WTC11 (cell line): ENCODE data around the gene GRM3. TPM values are rescaled to one million over a fixed set of nuclear protein-coding genes. Genes with fewer than 3 reads are reported as not detected.

ENCODE experiments used
- ATAC-seq: fragments of 200-7000 bp; cut with Tn5 transposase; 2 replicates; pipeline ENCODE4 v1.10.0; 2021; ENCODE audit warnings: mild to moderate bottlenecking, moderate library complexity
- CTCF ChIA-PET: fragments of 300-600 bp; sonication (Branson Sonifier 250); formaldehyde crosslinking; loops from one replicate; lab custom pipeline; 2021; ENCODE audit warnings: antibody characterized with exemption; lab: Charles Lee
- POLR2A ChIA-PET: fragments of 350-600 bp; sonication (Branson Sonifier 250); formaldehyde crosslinking; loops from one replicate; lab custom pipeline; 2021; ENCODE audit warnings: antibody characterized with exemption; lab: Charles Lee
- DNase-seq: peaks from one replicate; pipeline ENCODE4 v3.0.0; 2021; ENCODE audit warnings: low spot score
- H3K27ac Mint-ChIP-seq: 2 replicates; pipeline ENCODE4 v1.8.0; 2021; ENCODE audit warnings: mixed read lengths
- H3K27me3 Mint-ChIP-seq: 2 replicates; pipeline ENCODE4 v1.8.0; 2021; ENCODE audit warnings: low read depth, mild to moderate bottlenecking, moderate library complexity, mixed read lengths
- H3K36me3 Mint-ChIP-seq: 2 replicates; pipeline ENCODE4 v1.8.0; 2021; ENCODE audit warnings: mixed read lengths
- H3K4me1 Mint-ChIP-seq: 2 replicates; pipeline ENCODE4 v1.8.0; 2022; ENCODE audit warnings: mixed read lengths
- H3K4me3 Mint-ChIP-seq: 2 replicates; pipeline ENCODE4 v1.8.0; 2021; ENCODE audit warnings: mild to moderate bottlenecking, moderate library complexity, mixed read lengths
- H3K9me3 Mint-ChIP-seq: 2 replicates; pipeline ENCODE4 v1.8.0; 2021; ENCODE audit warnings: mixed read lengths
- GABPB1 ChIP-seq: sonication (generic); formaldehyde crosslinking; IDR thresholded peaks from 2 replicates; pipeline ENCODE4 v1.8.1; 2023; ENCODE audit warnings: mild to moderate bottlenecking, missing genetic modification reagents
- JUN ChIP-seq: sonication (generic); formaldehyde crosslinking; IDR thresholded peaks from 2 replicates; pipeline ENCODE4 v1.8.0; 2023; ENCODE audit warnings: mild to moderate bottlenecking, missing genetic modification reagents
- KAT7 ChIP-seq: sonication (generic); formaldehyde crosslinking; IDR thresholded peaks from 2 replicates; pipeline ENCODE4 v1.8.1; 2023; ENCODE audit warnings: missing genetic modification reagents, mild to moderate bottlenecking, borderline replicate concordance
- MYBL2 ChIP-seq: sonication (generic); formaldehyde crosslinking; IDR thresholded peaks from 2 replicates; pipeline ENCODE4 v1.8.1; 2023; ENCODE audit warnings: mild to moderate bottlenecking, moderate library complexity, missing genetic modification reagents
- NFYB ChIP-seq: sonication (generic); formaldehyde crosslinking; conservative IDR thresholded peaks from 2 replicates; pipeline ENCODE4 v1.8.0; 2022; ENCODE audit warnings: low read depth, missing genetic modification reagents
- PRRX2 ChIP-seq: fragments of 250-450 bp; sonication (Bioruptor Pico); IDR thresholded peaks from 2 replicates; pipeline ENCODE4 v1.8.0; 2021; ENCODE audit warnings: mild to moderate bottlenecking
- SP1 ChIP-seq: sonication (generic); formaldehyde crosslinking; conservative IDR thresholded peaks from 2 replicates; pipeline ENCODE4 v1.8.1; 2022; ENCODE audit warnings: missing genetic modification reagents
- TCF7 ChIP-seq: sonication (generic); formaldehyde crosslinking; IDR thresholded peaks from 2 replicates; pipeline ENCODE4 v1.8.0; 2022; ENCODE audit warnings: mild to moderate bottlenecking, low read depth, missing genetic modification reagents, moderate library complexity
- TEAD4 ChIP-seq: sonication (generic); formaldehyde crosslinking; IDR thresholded peaks from 2 replicates; pipeline ENCODE4 v1.8.0; 2022; ENCODE audit warnings: mild to moderate bottlenecking, missing genetic modification reagents
- ZNF219 ChIP-seq: sonication (generic); formaldehyde crosslinking; IDR thresholded peaks from 2 replicates; pipeline ENCODE4 v1.8.0; 2023; ENCODE audit warnings: missing genetic modification reagents, mild to moderate bottlenecking, borderline replicate concordance
- ZNF232 ChIP-seq: sonication (generic); formaldehyde crosslinking; IDR thresholded peaks from 2 replicates; pipeline ENCODE4 v1.8.0; 2022; ENCODE audit warnings: mild to moderate bottlenecking, missing genetic modification reagents
- ZNF263 ChIP-seq: sonication (generic); formaldehyde crosslinking; IDR thresholded peaks from 2 replicates; pipeline ENCODE4 v1.8.1; 2022; ENCODE audit warnings: low read depth, mild to moderate bottlenecking, moderate library complexity, missing genetic modification reagents
- ZNF416 ChIP-seq: fragments of 250-450 bp; sonication (Bioruptor Pico); IDR thresholded peaks from 2 replicates; pipeline ENCODE4 v1.9.0; 2021; ENCODE audit warnings: mild to moderate bottlenecking, inconsistent platforms
- ZNF423 ChIP-seq: fragments of 250-450 bp; sonication (Bioruptor Pico); IDR thresholded peaks from 2 replicates; pipeline ENCODE4 v2.1.2; 2022; ENCODE audit warnings: mild to moderate bottlenecking, moderate library complexity
- total RNA-seq: library from RNA; stranded (reverse); gene quantifications from 3 replicates; pipeline ENCODE4 v1.2.3, GENCODE V29; 2021
- TF ChIP-seq, protein P1 (sequence below): sonication (generic); formaldehyde crosslinking; IDR thresholded peaks from 2 replicates; pipeline ENCODE4 v1.8.1; 2023; ENCODE audit warnings: mild to moderate bottlenecking, missing genetic modification reagents, moderate library complexity
- TF ChIP-seq, protein P2 (sequence below): sonication (generic); formaldehyde crosslinking; IDR thresholded peaks from 2 replicates; pipeline ENCODE4 v1.8.0; 2023; ENCODE audit warnings: missing genetic modification reagents, mild to moderate bottlenecking, borderline replicate concordance
- TF ChIP-seq, protein P3 (sequence below): sonication (generic); formaldehyde crosslinking; conservative IDR thresholded peaks from 2 replicates; pipeline ENCODE4 v1.8.1; 2022; ENCODE audit warnings: mild to moderate bottlenecking, missing genetic modification reagents
- TF ChIP-seq, protein P4 (sequence below): sonication (generic); formaldehyde crosslinking; IDR thresholded peaks from 2 replicates; pipeline ENCODE4 v1.8.1; 2023; ENCODE audit warnings: mild to moderate bottlenecking, missing genetic modification reagents

Gene GRM3
- total RNA-seq, 1 experiment from 2014 or later = 0.94 TPM

DNA sequence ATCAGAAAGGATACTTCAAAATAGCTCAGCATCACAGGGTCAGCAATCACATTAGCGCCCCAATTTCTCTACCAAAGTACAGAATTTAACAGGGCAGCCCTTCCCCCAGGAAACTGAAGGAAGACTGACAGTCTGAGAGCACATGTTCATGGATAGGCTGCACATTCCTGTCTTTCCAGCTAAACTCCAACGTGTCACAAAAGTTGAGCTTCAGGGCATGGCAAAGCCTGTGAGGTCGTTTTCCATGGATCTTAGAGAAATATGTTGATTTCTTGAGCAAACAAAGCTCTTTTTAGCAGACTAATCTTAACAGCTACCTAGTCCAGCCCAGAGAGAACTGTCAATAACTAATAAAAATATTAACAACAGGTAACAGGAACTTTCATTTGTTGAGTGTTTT lies 207.9 kb downstream of the GRM3 start:
- Mint-ChIP-seq H3K4me1 (peaks cover 12% of the 10 kb centered on the region), H3K27ac (no peak overlapping the region), H3K27me3 (no peaks in the 10 kb centered on the region), H3K36me3 (no peaks in the 10 kb centered on the region), H3K4me3 (no peak overlapping the region), H3K9me3 (no peaks in the 10 kb centered on the region)
- CTCF ChIA-PET = no interaction called here
- DNase-seq = no peak
- TF ChIP-seq MYBL2 (no peak), PRRX2 (CRISPR knock-in tag) (no peak), GABPB1 (CRISPR knock-in tag) (no peak), TEAD4 (CRISPR knock-in tag) (no peak), NFYB (no peak), JUN (CRISPR knock-in tag) (no peak)
- TF ChIP-seq, protein P1, sequence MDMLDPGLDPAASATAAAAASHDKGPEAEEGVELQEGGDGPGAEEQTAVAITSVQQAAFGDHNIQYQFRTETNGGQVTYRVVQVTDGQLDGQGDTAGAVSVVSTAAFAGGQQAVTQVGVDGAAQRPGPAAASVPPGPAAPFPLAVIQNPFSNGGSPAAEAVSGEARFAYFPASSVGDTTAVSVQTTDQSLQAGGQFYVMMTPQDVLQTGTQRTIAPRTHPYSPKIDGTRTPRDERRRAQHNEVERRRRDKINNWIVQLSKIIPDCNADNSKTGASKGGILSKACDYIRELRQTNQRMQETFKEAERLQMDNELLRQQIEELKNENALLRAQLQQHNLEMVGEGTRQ (CRISPR knock-in tag) = no peak
- 0 out of 2 replicates have a peak, but pooled peaks have one; percentile 36 for ATAC-seq
- POLR2A ChIA-PET = no interaction called here

DNA sequence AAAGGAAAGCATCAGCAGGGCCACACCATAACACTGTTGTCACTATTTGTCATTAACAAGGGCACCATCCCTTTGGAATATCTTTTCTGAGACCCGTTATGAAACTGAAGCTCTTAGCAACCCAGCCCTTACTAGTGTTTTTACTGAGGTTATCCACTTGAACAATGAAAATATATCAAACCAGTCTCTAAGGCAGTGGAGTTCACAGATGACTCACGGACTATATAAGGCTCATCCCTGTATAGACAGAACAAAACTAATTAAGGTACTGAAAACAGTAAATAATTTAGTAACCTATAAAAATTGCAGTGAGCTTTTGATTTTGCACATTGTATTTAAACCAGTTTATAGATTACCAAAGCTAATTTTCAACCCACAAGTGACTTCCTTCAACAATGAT lies 219.7 kb downstream of the GRM3 start:
- Mint-ChIP-seq H3K27ac (no peak overlapping the region), H3K4me1 (peaks cover 12% of the 10 kb centered on the region), H3K9me3 (peaks cover 16% of the 10 kb centered on the region), H3K4me3 (no peak overlapping the region), H3K36me3 (peaks cover 11% of the 10 kb centered on the region), H3K27me3 (no peaks in the 10 kb centered on the region)
- DNase-seq = no peak
- TF ChIP-seq TCF7 (CRISPR knock-in tag) (no peak), KAT7 (CRISPR knock-in tag) (no peak), ZNF416 (CRISPR knock-in tag) (no peak), ZNF232 (no peak), SP1 (no peak)
- TF ChIP-seq, protein P2, sequence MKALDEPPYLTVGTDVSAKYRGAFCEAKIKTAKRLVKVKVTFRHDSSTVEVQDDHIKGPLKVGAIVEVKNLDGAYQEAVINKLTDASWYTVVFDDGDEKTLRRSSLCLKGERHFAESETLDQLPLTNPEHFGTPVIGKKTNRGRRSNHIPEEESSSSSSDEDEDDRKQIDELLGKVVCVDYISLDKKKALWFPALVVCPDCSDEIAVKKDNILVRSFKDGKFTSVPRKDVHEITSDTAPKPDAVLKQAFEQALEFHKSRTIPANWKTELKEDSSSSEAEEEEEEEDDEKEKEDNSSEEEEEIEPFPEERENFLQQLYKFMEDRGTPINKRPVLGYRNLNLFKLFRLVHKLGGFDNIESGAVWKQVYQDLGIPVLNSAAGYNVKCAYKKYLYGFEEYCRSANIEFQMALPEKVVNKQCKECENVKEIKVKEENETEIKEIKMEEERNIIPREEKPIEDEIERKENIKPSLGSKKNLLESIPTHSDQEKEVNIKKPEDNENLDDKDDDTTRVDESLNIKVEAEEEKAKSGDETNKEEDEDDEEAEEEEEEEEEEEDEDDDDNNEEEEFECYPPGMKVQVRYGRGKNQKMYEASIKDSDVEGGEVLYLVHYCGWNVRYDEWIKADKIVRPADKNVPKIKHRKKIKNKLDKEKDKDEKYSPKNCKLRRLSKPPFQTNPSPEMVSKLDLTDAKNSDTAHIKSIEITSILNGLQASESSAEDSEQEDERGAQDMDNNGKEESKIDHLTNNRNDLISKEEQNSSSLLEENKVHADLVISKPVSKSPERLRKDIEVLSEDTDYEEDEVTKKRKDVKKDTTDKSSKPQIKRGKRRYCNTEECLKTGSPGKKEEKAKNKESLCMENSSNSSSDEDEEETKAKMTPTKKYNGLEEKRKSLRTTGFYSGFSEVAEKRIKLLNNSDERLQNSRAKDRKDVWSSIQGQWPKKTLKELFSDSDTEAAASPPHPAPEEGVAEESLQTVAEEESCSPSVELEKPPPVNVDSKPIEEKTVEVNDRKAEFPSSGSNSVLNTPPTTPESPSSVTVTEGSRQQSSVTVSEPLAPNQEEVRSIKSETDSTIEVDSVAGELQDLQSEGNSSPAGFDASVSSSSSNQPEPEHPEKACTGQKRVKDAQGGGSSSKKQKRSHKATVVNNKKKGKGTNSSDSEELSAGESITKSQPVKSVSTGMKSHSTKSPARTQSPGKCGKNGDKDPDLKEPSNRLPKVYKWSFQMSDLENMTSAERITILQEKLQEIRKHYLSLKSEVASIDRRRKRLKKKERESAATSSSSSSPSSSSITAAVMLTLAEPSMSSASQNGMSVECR = no peak
- TF ChIP-seq, protein P3, sequence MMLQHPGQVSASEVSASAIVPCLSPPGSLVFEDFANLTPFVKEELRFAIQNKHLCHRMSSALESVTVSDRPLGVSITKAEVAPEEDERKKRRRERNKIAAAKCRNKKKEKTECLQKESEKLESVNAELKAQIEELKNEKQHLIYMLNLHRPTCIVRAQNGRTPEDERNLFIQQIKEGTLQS = no peak
- ChIA-PET POLR2A (no interaction called here), CTCF (no interaction called here)
- ATAC-seq = no peak

DNA sequence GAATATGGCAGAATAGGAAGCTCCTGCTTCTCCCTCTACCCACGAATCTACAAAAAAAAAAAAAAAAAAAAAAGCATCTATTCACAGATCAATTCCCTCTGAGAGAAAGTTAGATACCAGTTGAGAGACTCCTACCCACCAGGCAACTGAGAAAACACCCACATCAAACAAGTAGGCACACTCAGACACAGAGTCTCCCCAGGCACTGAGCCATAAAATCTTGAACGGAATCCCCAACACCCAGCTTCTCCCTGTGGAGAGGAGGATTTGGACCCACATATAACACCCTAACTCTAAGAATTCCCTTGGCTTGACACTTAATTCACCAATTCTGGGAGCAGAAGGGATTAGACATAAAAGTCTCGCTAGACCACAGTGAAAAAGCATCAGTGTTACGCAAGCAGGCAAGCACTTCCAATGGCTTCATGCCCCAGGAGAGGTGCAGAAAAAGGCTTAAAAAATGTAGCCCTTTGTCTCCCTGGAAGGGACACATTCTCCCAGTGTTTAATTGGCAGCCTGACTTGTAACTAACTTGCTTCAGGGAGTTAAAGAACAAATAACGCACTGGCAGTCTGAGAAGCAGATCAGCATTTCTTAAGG lies 223.6 kb downstream of the GRM3 start:
- ATAC-seq (peak; percentile 70), DNase-seq (no peak)
- H3K27me3 Mint-ChIP-seq = no peaks in the 10 kb centered on the region
- ChIA-PET POLR2A (no interaction called here), CTCF (interaction anchor here (0.6 to 1.2 kb wide), 3 partner anchors 44 to 315 kb away, joined by 3 to 6 read pairs (median 5); no protein-coding TSS in a partner anchor)
- H3K4me1 Mint-ChIP-seq = peaks cover 20% of the 10 kb centered on the region
- TF ChIP-seq ZNF219 (CRISPR knock-in tag) (no peak), ZNF423 (CRISPR knock-in tag) (no peak), ZNF263 (CRISPR knock-in tag) (no peak)
- TF ChIP-seq, protein P4, sequence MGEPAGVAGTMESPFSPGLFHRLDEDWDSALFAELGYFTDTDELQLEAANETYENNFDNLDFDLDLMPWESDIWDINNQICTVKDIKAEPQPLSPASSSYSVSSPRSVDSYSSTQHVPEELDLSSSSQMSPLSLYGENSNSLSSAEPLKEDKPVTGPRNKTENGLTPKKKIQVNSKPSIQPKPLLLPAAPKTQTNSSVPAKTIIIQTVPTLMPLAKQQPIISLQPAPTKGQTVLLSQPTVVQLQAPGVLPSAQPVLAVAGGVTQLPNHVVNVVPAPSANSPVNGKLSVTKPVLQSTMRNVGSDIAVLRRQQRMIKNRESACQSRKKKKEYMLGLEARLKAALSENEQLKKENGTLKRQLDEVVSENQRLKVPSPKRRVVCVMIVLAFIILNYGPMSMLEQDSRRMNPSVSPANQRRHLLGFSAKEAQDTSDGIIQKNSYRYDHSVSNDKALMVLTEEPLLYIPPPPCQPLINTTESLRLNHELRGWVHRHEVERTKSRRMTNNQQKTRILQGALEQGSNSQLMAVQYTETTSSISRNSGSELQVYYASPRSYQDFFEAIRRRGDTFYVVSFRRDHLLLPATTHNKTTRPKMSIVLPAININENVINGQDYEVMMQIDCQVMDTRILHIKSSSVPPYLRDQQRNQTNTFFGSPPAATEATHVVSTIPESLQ (CRISPR knock-in tag) = no peak
- TF ChIP-seq, protein P2 = no peak
- no peak overlapping the region for H3K27ac Mint-ChIP-seq
- H3K9me3 Mint-ChIP-seq = peaks cover 10% of the 10 kb centered on the region
- peaks cover 15% of the 10 kb centered on the region for H3K36me3 Mint-ChIP-seq
- H3K4me3 Mint-ChIP-seq = no peak overlapping the region
